HG02973 (cell line): Measurements from ENCODE around the gene ABCA8.
A peak's percentile ranks its signal among the peaks of the same experiment; 100 is the strongest.
"Not testable (repeated sequence)": the region's sequence is repeated elsewhere in the genome, so short reads cannot be mapped to it uniquely, and the experiment has no call there.

ENCODE experiments used
- ATAC-seq: cut with Tn5 transposase; IDR thresholded peaks from one replicate; pipeline ENCODE4 v1.9.1; 2021; ENCODE audit warnings: moderate library complexity; ENCODE audit not compliant: unreplicated experiment

ABCA8 gene

DNA sequence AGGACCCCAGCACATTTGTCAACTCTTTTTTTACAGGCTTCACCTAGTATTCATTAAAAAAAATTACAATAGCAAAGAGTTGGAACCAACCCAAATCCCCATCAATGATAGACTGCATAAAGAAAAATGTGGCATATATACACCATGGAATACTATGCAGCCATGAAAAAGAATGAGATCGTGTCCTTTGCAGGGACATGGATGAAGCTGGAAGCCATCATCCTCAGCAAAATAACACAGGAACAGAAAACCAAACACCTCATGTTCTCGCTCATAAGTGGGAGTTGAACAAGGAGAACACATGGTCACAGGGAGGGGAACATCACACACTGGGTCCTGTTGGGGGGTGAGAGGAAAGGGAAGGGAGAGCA lies 11.4 kb downstream of the ABCA8 start:
- ATAC-seq, result not testable (repeated sequence)

DNA sequence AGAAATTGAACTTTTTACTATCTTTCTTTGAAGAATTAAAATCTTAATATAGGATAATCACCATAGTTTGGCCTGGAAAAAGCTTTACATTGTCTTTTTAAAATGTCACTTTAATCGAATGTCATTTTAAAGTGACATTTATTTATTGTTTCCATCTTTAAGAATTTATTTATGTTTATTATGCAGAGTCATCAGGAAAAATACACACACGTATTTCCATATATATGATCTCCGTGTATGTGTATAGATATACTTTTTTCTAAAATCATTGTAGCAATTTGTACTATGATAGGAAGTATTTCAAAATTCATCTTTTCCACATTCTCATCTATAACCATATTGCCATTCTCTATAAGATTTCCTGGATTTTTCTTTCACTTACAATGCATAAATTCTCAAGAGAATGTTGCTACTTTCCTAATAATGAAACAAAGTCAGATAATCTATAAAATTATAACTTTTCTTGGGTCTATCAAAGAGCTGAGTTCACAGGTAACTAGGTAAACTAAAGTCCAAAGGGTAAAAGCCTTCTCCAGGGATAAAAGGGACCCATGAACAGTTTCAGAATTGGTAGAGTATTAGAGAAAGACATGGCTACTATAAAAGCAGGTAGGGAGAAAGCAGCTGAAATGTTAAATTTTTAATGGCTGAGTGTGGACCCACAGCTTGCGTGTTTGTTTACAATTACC lies 11.9 kb downstream of the ABCA8 start:
- no peak for ATAC-seq

DNA sequence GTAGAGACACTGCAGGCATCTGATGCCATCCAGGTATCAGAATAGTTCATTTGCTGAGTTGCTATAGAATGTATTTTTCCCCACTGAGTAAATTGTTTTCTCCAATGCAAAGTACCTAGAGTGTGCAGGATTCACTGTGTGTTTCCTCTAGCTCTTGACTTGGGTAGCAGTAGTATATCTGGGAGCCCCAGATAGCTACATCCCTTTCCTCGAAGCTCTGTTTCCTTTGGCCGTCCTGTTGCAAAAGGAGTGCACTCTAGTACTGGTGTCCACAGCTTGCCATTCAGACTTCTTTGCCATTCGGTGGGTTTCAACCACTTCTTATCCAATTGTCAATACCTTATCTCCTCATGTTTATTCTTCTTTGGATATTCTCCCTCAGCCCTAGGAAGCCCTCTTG lies 12.8 kb downstream of the ABCA8 start:
- ATAC-seq, result no peak

- ATAC-seq, result no peak
Observed at GRCh38 chr17:68941761-68942160, 13.4 kb downstream of the ABCA8 start.

GRCh38 chr17:68939195-68939594 lies 16.0 kb downstream of the ABCA8 start:
- ATAC-seq, result no peak

DNA sequence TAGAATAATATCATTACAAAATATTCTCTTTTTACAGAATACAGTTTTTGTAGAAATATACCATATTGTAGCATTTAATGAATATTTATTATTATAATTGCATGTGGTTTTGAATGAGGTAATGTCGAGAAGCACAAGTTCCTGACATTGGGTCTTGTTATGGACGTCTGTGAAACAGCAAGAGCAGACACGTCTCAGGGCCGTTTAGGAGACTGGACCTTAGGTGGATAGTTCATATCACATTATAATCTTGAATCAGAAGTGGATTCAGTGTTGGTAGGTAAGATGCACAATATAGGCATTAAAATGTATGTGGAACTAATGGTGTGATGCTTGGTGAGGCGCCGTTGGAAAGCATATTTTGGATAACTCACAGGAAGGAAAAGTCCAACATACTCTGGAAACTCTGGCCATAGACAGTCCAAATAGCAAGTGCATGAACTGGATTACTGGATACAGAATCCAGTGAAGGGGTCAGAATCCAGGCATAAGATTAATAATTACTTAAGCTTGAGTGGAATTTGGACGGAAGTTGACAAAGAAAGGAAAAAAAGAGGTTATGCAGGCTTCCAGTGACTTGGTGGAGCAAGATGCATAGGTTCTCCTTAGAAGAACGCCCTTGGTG lies 17.2 kb downstream of the ABCA8 start:
- no peak for ATAC-seq

DNA sequence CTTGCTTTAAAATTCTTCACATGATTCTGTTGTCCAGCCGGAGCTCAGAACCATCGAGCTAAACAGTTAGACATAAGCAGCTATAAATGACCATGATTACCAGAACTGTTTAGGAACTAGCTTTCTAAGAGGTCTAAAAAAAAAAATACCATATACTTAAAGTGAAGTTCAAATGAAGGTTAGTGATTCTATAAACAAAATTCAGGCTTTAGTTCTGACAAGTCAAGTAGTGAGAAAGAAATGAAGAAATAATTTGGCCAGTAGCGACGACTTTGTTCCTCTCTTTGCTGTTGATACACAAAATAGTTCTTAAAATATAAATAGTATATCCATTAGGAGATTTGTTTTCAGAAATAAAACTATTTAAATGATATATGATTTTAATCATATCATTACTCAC lies 27.7 kb downstream of the ABCA8 start:
- ATAC-seq, result no peak

GRCh38 chr17:68924793-68925720 lies 30.1 kb downstream of the ABCA8 start:
- no peak for ATAC-seq

GRCh38 chr17:68910789-68911431 lies 44.3 kb downstream of the ABCA8 start:
- no peak for ATAC-seq

DNA sequence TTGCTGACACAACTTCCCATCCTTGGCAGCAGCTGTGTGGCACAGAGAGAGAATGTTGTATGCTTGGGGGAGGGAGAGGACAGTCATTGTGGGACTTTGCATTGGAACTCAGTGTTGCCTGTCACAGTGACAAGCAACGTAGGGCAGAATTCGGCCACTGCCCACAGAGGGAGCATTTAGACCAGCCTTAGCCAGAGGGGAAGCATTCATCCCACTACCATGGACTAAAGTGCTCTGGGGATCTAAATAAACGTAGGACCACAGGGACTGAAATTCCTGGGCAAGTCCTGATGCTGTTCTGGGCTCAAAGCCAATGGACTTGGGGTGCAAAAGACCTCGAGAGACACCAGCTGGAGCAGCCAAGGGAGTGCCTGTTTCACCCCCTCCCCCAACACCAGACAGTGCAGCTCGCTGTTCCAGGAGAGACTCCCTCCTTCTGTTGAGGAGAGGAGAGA lies 44.9 kb downstream of the ABCA8 start:
- no peak for ATAC-seq

DNA sequence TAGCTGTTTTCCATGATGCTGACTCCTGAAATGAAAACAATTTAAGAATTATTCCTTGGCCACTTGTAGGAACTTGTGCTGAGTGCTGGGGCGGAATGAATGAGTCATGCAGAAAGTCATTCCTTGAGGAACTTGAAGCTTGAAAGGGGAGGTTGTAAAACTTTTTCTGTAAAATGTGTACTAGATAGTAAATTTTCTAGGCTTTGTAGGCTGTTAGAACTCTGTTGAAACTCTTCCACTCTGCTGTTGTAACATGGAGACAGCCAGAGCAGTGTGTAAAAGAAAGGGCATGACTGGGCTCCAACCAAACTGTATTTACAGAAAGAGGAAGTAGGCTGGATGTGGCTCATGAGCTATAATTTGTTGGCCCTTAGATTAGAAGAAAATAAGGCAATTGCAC lies 46.1 kb downstream of the ABCA8 start:
- ATAC-seq, result no peak

GRCh38 chr17:68908045-68908444 lies 47.1 kb downstream of the ABCA8 start:
- ATAC-seq, result peak; percentile 58

DNA sequence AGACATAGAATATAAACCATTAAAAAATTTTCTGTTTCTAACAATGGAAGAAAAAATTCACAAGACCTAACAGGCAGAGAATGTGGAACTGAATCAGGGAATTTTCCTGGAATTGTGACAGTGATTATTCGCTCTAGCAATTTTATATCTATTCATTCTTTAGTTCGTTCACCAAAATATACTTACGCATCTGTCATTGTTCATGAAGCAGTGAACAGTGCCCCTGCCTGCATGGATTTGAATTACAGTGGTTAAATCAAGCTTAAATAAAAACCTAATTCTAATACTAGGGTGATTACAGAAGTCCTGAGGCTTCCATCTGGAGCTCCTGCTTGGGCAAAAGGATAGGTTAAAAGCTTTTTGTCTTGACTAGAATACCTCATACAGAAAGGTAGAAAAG lies 48.6 kb downstream of the ABCA8 start:
- no peak for ATAC-seq

- no peak for ATAC-seq
Observed at GRCh38 chr17:68903286-68903685, 51.9 kb downstream of the ABCA8 start.

DNA sequence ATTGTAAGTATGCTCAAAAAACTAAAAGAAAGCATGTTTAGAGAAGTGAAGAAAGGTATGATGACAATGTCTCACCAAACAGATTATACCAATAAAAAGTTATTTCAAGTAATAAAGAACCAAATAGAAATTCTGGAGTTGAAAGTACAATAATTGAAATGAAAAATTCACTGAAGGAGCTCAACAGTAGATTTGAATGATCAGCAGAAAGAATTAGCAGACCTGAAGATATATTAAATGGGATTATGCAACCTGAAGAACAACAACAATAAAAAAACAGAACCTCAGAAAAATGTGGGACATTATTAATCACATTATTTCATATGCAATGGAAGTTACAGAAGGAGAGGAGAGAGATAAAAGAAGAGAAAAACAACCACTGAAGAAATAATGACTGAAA lies 57.6 kb downstream of the ABCA8 start:
- no peak for ATAC-seq

- ATAC-seq, result no peak
Observed at GRCh38 chr17:68892658-68893057, 62.5 kb downstream of the ABCA8 start.

DNA sequence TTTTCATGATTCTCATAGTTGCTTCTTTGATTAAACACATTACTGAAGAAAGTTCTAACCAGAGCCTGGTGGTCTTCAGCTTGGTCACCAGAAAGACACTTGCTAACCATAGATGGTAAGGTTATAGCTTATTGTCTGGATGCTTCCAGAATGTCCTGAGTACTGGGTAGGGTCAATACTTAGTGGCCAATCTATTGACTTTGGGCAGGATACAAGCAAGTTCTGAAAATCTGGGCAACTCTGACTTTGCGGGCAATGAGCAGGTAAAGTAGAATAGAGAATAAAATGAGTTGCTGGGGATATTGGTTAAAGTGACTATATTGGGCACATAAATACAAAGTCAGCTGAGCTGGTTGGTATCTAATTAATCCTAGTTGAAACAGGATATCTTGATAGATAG lies 63.0 kb downstream of the ABCA8 start:
- ATAC-seq, result no peak

DNA sequence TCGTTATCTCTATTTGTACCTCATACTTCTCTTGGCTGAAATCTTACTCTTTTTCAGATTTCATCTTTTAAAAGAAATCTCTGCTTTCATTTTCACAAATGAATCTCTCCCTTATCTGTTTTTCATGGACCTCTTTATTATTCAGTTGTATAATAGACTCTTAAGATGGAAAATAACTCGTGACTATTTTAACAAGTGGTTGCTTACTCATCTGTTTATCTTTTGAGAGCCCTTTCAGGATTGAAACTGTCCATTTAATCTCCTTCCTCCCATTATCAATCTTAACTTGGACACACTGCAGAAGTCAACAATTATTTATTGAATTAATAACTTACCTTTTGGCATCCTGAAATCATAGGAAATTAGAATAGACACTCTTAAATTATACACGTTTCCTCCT lies 68.8 kb downstream of the ABCA8 start:
- ATAC-seq, result no peak

DNA sequence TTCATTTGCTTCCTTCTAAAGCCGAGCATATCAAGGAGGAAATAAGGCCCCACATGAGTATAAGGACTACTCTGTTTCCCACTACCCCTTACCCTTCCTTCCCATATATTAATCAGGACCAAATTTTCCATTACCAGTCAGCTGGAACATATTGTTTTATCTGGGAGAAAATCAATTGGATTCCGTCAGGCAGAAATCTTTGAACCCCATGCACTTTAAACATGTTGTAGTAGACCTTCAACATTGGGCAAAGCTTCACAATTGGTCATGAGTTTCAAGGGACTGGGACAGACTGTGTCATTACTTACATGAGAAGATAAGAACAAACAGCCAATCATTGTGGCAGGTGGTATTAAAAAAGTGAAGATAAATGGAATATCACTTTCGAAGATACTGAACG lies 70.3 kb downstream of the ABCA8 start:
- ATAC-seq, result no peak

GRCh38 chr17:68878226-68878885 lies 76.8 kb downstream of the ABCA8 start:
- ATAC-seq, result no peak

DNA sequence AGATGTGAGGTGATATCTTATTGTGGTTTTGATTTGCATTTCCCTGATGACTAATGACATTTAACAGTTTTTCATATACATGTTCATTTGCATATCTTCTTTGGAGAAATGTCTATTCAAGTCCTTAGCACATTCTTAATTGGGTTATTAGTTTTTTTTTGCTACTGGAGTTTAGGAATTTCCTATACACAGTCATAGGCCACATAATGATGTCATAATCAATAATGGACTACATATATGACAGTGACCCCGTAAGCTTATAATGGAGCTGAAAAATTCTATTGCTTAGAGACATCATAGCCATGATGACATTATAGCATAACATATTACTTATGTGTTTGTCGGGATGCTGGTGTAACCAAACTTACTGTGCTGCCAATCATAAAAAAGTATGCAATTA lies 83.7 kb downstream of the ABCA8 start:
- no peak for ATAC-seq
